ENCODE results near the gene FAM47E. TPM values are rescaled to one million over a fixed set of nuclear protein-coding genes. Genes with fewer than 3 reads are reported as not detected.
A peak's percentile ranks its signal among the peaks of the same experiment; 100 is the strongest.

Gene FAM47E
- total and polyA plus RNA-seq, 2 of the 13 experiments (the other 11 are each of a cell fraction or from before 2014, with no cell fraction given), result 0.33 to 0.66 TPM

GRCh38 chr4:76214177-76214675 lies 37.3 kb upstream of the FAM47E start (continued):
- peak; percentile 26; the same call in 1 of the 2 replicates for TF ChIP-seq SMAD1 (CRISPR knock-in tag; IDR thresholded peaks at IDR 0.05; ENCODE audit: borderline replicate concordance, low read depth)
- TF ChIP-seq KDM5B (CRISPR knock-in tag; IDR thresholded peaks at IDR 0.05; ENCODE audit: borderline replicate concordance), result peak; percentile 52; the same call in 1 of the 2 replicates
- TF ChIP-seq ZNF260 (CRISPR knock-in tag; IDR thresholded peaks at IDR 0.05; ENCODE audit: borderline replicate concordance, low read depth), result no peak
- no peak for TF ChIP-seq MAF1 (CRISPR knock-in tag; IDR thresholded peaks at IDR 0.05; ENCODE audit: borderline replicate concordance)
- no peak for TF ChIP-seq ATF4 (CRISPR knock-in tag; IDR thresholded peaks at IDR 0.05)
- TF ChIP-seq U2AF1 (optimal IDR thresholded peaks at IDR 0.05; ENCODE audit: low read depth, low read length), result no peak
- TF ChIP-seq IRF2 (CRISPR knock-in tag; IDR thresholded peaks at IDR 0.05), result no peak
- no peak for TF ChIP-seq ZNF205 (CRISPR knock-in tag; IDR thresholded peaks at IDR 0.05)
- TF ChIP-seq ZNF10 (CRISPR knock-in tag; IDR thresholded peaks at IDR 0.05; ENCODE audit: borderline replicate concordance, low read depth), result no peak
- TF ChIP-seq HNRNPL (IDR thresholded peaks at IDR 0.05; ENCODE audit: low read depth, low read length), result no peak
- TF ChIP-seq ZFY (CRISPR knock-in tag; IDR thresholded peaks at IDR 0.05), result no peak
- TF ChIP-seq FOXC1 (CRISPR knock-in tag; IDR thresholded peaks at IDR 0.05; ENCODE audit: borderline replicate concordance), result 0 out of 2 replicates have a peak, but pooled peaks have one; percentile 9
- TF ChIP-seq HNRNPUL1 (IDR thresholded peaks at IDR 0.05; ENCODE audit: low read depth, low read length), result no peak
- TF ChIP-seq SOX6 (IDR thresholded peaks at IDR 0.05), result no peak
- TF ChIP-seq SOX6 (CRISPR knock-in tag; IDR thresholded peaks at IDR 0.05), result 0 out of 2 replicates have a peak, but pooled peaks have one; percentile 27
- 0 out of 2 replicates have a peak, but pooled peaks have one; percentile 11 for TF ChIP-seq MIXL1 (CRISPR knock-in tag; IDR thresholded peaks at IDR 0.05)
- 0 out of 2 replicates have a peak, but pooled peaks have one; percentile 39 for TF ChIP-seq ZFP41 (CRISPR knock-in tag; IDR thresholded peaks at IDR 0.05; ENCODE audit: borderline replicate concordance)
- 0 out of 2 replicates have a peak, but pooled peaks have one; percentile 1 for TF ChIP-seq ZBTB33 (CRISPR knock-in tag; IDR thresholded peaks at IDR 0.05)
- TF ChIP-seq ZNF136 (CRISPR knock-in tag; IDR thresholded peaks at IDR 0.05; ENCODE audit: low read depth), result 0 out of 2 replicates have a peak, but pooled peaks have one; percentile 75
- TF ChIP-seq FIP1L1 (IDR thresholded peaks at IDR 0.05; ENCODE audit: borderline replicate concordance, insufficient read depth, low read depth, low read length), result no peak
- TF ChIP-seq RCOR2 (CRISPR knock-in tag; IDR thresholded peaks at IDR 0.05), result no peak
- TF ChIP-seq PITX1 (CRISPR knock-in tag; IDR thresholded peaks at IDR 0.05), result 0 out of 2 replicates have a peak, but pooled peaks have one; percentile 20
- TF ChIP-seq HNRNPLL (IDR thresholded peaks at IDR 0.05; ENCODE audit: low read depth, low read length, poor library complexity, severe bottlenecking), result no peak
- TF ChIP-seq JUNB (CRISPR knock-in tag; IDR thresholded peaks at IDR 0.05; ENCODE audit: borderline replicate concordance), result no peak
- 0 out of 2 replicates have a peak, but pooled peaks have one; percentile 25 for TF ChIP-seq ZNF512 (CRISPR knock-in tag; IDR thresholded peaks at IDR 0.05)
- TF ChIP-seq ZBTB20 (CRISPR knock-in tag; IDR thresholded peaks at IDR 0.05; ENCODE audit: borderline replicate concordance, low read depth), result 0 out of 2 replicates have a peak, but pooled peaks have one; percentile 40
